ENCODE measurements around the gene TSC22D1. TPM values are rescaled to one million over a fixed set of nuclear protein-coding genes. Genes with fewer than 3 reads are reported as not detected.
"Not testable (repeated sequence)": the region's sequence is repeated elsewhere in the genome, so short reads cannot be mapped to it uniquely, and the experiment has no call there.

TSC22D1 gene
- total RNA-seq, 4 donors from 2014 or later = 60.0 to 78.8 (median 69.3) TPM

DNA sequence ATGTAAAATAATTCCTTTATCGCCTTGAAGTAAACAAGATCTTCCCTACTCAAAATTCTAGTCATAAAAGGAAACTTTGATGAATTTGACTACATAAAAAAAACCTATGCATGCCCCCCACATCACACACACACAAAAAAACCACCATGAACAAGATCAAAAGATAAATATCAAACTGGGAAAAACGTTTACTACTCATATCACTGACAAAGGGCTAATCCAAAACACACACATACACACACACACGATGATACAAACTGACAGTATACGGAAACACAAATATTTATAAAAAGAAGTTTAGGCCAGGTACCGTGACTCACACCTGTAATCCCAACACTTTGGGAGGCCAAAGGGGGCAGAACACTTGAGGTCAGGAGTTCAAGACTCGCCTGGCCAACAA, 61.9 kb downstream of the TSC22D1 start:
- 81 to 86% methylated on average over 6 of the region's 6 CpGs for WGBS, 2 donors

GRCh38 chr13:44509853-44510252, 66.3 kb downstream of the TSC22D1 start:
- intact Hi-C loops (cut with DNase I; ENCODE audit: low total_unique reads); H3K4me3 ChIP-seq (ENCODE audit: low read depth, poor library complexity, severe bottlenecking); DNase-seq (ENCODE audit: low spot score in 2 of 2): not testable (repeated sequence)
- WGBS, 2 donors = 96 to 98% methylated on average over 6 of the region's 6 CpGs

More for the DNA sequence above, 61.9 kb downstream of the TSC22D1 start:
- no peak for DNase-seq (ENCODE audit: low spot score in 2 of 2)
- intact Hi-C loops (cut with DNase I; ENCODE audit: low total_unique reads) = no loop called here
- no peak for TF ChIP-seq POLR2A (IDR thresholded peaks at IDR 0.05)
- TF ChIP-seq CTCF (IDR thresholded peaks at IDR 0.05) = no peak
- H3K4me3 ChIP-seq (ENCODE audit: low read depth, poor library complexity, severe bottlenecking) = no peak overlapping the region

- 56 to 57% methylated on average over 3 of the region's 3 CpGs for WGBS, 2 donors
- no peak for TF ChIP-seq POLR2A (IDR thresholded peaks at IDR 0.05)
- no peak for TF ChIP-seq CTCF (IDR thresholded peaks at IDR 0.05)
- intact Hi-C loops (cut with DNase I; ENCODE audit: low total_unique reads) = no loop called here
- no peak overlapping the region for H3K4me3 ChIP-seq (ENCODE audit: low read depth, poor library complexity, severe bottlenecking)
- no peak for DNase-seq (ENCODE audit: low spot score in 2 of 2)
Observed at GRCh38 chr13:44508562-44509077, 67.5 kb downstream of the TSC22D1 start.

- H3K4me3 ChIP-seq (ENCODE audit: low read depth, poor library complexity, severe bottlenecking) = no peak overlapping the region
- intact Hi-C loops (cut with DNase I; ENCODE audit: low total_unique reads) = no loop called here
- TF ChIP-seq POLR2A (IDR thresholded peaks at IDR 0.05) (no peak), CTCF (IDR thresholded peaks at IDR 0.05) (no peak)
- 82 to 85% methylated on average over 4 of the region's 4 CpGs for WGBS, 2 donors
- DNase-seq (ENCODE audit: low spot score in 2 of 2) = no peak
Observed at GRCh38 chr13:44507639-44508038, 68.5 kb downstream of the TSC22D1 start.

DNA sequence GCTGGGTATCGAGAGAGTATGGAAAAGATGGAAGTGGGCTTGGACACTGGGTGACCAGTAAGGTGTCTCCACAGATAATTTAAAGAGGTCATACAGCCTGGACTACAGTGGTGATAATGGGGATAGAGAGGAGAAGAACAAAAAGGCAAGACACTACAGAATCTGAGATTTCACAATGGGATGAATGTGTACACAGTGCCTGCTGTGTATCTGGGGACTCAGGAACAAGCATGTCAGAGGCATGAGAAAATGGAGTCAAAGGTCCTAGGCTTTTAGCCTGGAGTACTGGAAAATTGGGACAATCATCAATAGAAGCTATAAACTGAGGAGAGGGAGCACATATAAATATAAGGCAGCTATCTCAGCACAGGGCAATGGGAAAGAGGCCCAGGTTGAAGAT, 69.4 kb downstream of the TSC22D1 start:
- TF ChIP-seq POLR2A (IDR thresholded peaks at IDR 0.05) = no peak
- no peak for TF ChIP-seq CTCF (IDR thresholded peaks at IDR 0.05)
- intact Hi-C loops (cut with DNase I; ENCODE audit: low total_unique reads) = no loop called here
- WGBS, 2 donors = 94 to 96% methylated on average over 1 of the region's 1 CpG
- no peak for DNase-seq (ENCODE audit: low spot score in 2 of 2)
- H3K4me3 ChIP-seq (ENCODE audit: low read depth, poor library complexity, severe bottlenecking) = no peak overlapping the region

DNA sequence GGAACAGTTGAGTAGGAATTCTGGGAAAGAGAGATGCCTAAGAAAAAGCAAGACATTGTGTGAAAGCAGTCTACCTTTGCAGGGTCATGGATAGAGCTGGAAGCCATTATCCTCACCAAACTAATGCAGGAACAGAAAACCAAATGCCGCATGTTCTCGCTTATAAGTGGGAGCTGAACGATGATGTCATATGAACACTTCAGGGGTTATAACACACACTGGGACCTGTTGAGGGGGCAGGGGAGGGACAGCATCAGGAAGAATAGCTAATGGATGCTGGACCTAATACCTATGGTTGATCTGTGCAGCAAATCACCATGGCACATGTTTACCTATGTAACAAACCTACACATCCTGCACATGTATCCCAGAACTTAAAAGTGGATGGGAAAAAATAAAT, 69.9 kb downstream of the TSC22D1 start:
- 97 to 98% methylated on average over 3 of the region's 3 CpGs for WGBS, 2 donors
- intact Hi-C loops (cut with DNase I; ENCODE audit: low total_unique reads) = no loop called here
- TF ChIP-seq POLR2A (IDR thresholded peaks at IDR 0.05) = no peak
- TF ChIP-seq CTCF (IDR thresholded peaks at IDR 0.05) = no peak
- no peak overlapping the region for H3K4me3 ChIP-seq (ENCODE audit: low read depth, poor library complexity, severe bottlenecking)
- DNase-seq (ENCODE audit: low spot score in 2 of 2) = no peak

All from lower leg skin (tissue), 4 donors.